HG03064 (cell line): Measurements from ENCODE around the gene OR8G5.
"Not testable (repeated sequence)": the region's sequence is repeated elsewhere in the genome, so short reads cannot be mapped to it uniquely, and the experiment has no call there.

Source experiments
- ATAC-seq: cut with Tn5 transposase; IDR thresholded peaks from one replicate; pipeline ENCODE4 v1.9.1; 2021; ENCODE audit warnings: low read depth; ENCODE audit not compliant: unreplicated experiment

The OR8G5 gene

GRCh38 chr11:124256076-124256475 is at the start of gene OR8G5:
Gene OR8G5 (plus strand): TSS chr11:124256376. CDS start chr11:124264932, 8,556 bp downstream.
- ATAC-seq, result no peak

- ATAC-seq, result no peak
Observed at GRCh38 chr11:124207102-124207792, 48.9 kb upstream of the OR8G5 start.

GRCh38 chr11:124209824-124210357 is 46.3 kb upstream of the OR8G5 start:
- no peak for ATAC-seq

GRCh38 chr11:124210421-124210820 is 45.8 kb upstream of the OR8G5 start:
- ATAC-seq, result no peak

- ATAC-seq, result no peak
Observed at GRCh38 chr11:124211321-124211720, 44.9 kb upstream of the OR8G5 start.

- ATAC-seq, result no peak
Observed at GRCh38 chr11:124214027-124214426, 42.1 kb upstream of the OR8G5 start.

- ATAC-seq, result no peak
Observed at GRCh38 chr11:124219126-124219525, 37.0 kb upstream of the OR8G5 start.

GRCh38 chr11:124222407-124222806 is 33.8 kb upstream of the OR8G5 start:
- no peak for ATAC-seq

- ATAC-seq, result not testable (repeated sequence)
Observed at GRCh38 chr11:124224618-124225423, 31.4 kb upstream of the OR8G5 start.

GRCh38 chr11:124225471-124225870 is 30.7 kb upstream of the OR8G5 start:
- no peak for ATAC-seq

- ATAC-seq, result no peak
Observed at GRCh38 chr11:124233376-124233775, 22.8 kb upstream of the OR8G5 start.

- ATAC-seq, result no peak
Observed at GRCh38 chr11:124238512-124238911, 17.7 kb upstream of the OR8G5 start.

GRCh38 chr11:124240621-124241397 is 15.4 kb upstream of the OR8G5 start, which contains the start of gene OR8G1:
Gene OR8G1 (plus strand): TSS chr11:124241095. CDS start chr11:124249676, 8,581 bp downstream.
- ATAC-seq, result no peak

GRCh38 chr11:124249869-124250268 is 6.3 kb upstream of the OR8G5 start:
- ATAC-seq, result not testable (repeated sequence)

- not testable (repeated sequence) for ATAC-seq
Observed at GRCh38 chr11:124265041-124265440, 8.9 kb downstream of the OR8G5 start.

- ATAC-seq, result not testable (repeated sequence)
Observed at GRCh38 chr11:124270886-124271285, 14.7 kb downstream of the OR8G5 start.

- ATAC-seq, result no peak
Observed at GRCh38 chr11:124274000-124274399, 17.8 kb downstream of the OR8G5 start.

GRCh38 chr11:124276081-124276480 is 19.9 kb downstream of the OR8G5 start:
- ATAC-seq, result no peak

GRCh38 chr11:124277207-124277606 is 21.0 kb downstream of the OR8G5 start:
- ATAC-seq, result no peak

GRCh38 chr11:124277804-124278203 is 21.6 kb downstream of the OR8G5 start:
- no peak for ATAC-seq

GRCh38 chr11:124278261-124278660 is 22.1 kb downstream of the OR8G5 start:
- ATAC-seq, result no peak
